HUDEP-2 (cell line): ENCODE measurements around the gene GGA1.

Source experiments
- DNase-seq, 76 experiments: peaks; one replicate each; lab custom pipeline; 2025; ENCODE audit not compliant: unreplicated experiment in 76 of 76; lab: John Stamatoyannopoulos, UW

Gene GGA1

GRCh38 chr22:37627121-37627520, 18.5 kb downstream of the GGA1 start:
- DNase-seq, result no peak

DNA sequence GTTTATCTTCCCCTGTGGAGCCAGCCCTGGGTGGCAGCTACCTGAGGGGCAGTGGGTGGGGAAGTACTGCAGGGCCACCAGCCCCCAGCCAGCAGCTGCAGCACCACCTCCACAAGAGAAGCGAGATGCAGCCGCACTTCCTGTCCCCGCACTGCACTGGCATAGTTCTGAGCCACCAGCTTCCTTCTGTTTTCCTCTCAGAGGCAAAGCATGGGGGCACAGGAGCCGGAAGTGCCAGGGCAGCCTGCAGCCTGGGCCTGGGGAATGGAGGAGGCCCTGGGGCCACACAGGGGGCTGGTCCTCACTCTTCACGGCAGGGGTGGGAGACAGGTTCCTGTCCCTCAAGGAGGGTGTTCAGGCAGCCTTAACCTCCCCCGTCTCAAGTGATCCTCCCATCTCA, 18.9 kb downstream of the GGA1 start:
- DNase-seq, result no peak

GRCh38 chr22:37628830-37629229, 20.2 kb downstream of the GGA1 start:
- DNase-seq, result no peak

GRCh38 chr22:37629928-37630327, 21.3 kb downstream of the GGA1 start:
- no peak for DNase-seq

DNA sequence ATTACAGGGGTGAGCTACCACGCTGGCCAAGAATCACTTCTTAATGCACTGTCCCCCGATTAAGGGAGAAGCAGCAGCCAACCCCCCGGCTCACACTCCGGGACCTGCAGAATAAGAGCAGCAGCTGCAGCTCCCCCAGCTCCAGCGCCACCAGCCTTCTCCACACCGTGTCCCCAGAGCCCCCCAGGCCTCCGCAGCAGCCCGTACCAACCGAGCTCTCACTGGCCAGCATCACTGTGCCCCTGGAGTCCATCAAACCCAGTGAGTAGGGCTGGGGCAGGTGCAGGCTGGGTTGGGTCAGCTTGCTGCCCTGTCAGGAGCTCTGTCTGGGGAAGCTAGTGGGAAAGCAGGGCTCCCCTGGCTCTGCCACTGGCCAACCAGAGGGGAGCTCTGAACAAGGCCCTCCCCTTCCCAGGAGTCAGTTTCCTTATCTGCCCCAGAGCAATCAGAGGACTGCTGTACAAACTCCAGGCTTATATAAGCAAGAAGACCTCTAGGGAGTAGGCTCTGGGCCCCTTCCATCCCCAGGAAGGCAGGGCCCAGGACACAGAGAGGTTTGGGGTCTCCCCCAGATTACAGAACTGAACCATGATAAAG, 22.3 kb downstream of the GGA1 start:
- peak in 7 of 76 experiments; percentile 2 to 25 (median 22) for DNase-seq

DNA sequence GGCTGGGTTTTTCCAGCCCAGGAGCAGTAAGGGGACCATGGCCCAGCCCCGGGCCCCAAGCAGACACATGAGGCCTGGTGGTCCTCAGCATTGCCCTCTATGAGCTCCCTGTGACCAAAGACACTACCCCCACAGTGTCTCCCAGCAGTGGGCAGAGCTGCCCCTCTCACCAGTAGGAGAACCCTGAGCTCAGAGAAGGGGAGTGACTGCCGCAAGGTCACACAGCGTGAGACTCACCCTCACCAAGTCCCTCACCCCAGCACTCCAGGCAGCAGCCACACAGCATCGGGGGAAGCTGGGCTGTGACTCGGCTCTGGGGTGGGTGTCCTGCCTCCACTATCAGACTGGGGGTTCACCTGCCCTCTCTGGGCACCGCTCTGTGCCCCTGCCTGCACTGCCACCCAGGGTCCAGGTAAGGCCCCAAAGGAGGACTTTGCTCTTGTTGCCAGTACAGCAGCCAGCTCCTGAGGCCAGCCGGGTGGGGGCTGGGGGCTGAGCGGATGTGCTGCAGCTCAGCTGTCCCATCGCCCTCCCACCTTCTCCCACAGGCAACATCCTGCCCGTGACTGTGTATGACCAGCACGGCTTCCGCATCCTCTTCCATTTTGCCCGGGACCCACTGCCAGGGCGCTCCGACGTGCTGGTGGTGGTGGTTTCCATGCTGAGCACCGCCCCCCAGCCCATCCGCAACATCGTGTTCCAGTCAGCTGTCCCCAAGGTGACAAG, 23.0 kb downstream of the GGA1 start:
- DNase-seq, result no peak

DNA sequence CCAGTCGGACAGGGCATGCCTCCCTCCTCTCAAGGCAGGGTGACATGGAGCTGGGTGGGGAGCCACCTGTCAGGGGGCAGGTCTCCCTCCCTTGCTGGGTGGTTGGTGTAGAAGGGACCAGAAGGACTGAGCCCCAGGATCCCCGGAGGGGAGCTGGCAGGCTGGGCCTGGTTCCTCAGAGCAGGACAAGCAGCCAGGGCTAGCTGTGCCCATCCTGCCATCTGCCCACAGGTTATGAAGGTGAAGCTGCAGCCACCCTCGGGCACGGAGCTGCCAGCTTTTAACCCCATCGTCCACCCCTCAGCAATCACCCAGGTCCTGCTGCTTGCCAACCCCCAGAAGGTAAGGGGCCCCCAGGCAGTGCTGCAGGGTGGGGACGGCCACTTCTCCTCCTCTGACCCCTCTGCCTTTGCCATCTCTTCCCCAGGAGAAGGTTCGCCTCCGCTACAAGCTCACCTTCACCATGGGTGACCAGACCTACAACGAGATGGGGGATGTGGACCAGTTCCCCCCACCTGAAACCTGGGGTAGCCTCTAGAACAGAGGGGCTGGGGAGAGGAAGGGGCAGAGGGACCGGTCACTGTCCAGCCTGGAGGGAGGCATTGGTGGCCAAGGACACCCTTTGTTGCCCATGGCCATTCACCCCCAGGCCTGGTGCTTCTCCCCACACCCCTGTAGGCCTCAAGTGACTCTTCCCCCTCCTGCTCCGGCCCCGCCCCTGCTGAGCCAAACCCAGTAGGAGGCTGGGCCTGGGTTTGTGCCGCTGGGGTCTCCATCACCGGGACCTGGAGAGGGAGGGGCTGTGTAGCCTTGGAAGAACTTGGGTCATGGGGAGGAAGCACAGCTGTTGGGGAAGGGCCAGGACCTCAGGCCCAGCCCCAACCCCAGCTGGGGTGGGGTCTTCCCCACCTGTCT, 23.8 kb downstream of the GGA1 start:
- peak in 4 of 76 experiments; percentile 5 to 11 (median 10) for DNase-seq

GRCh38 chr22:37633089-37633624, 24.5 kb downstream of the GGA1 start:
- no peak for DNase-seq

GRCh38 chr22:37633625-37634416, 25.2 kb downstream of the GGA1 start:
- peak in 45 of 76 experiments; percentile 17 to 92 (median 50) for DNase-seq

GRCh38 chr22:37634417-37634924, 25.8 kb downstream of the GGA1 start:
- peak in 13 of 76 experiments; percentile 9 to 72 (median 28) for DNase-seq

DNA sequence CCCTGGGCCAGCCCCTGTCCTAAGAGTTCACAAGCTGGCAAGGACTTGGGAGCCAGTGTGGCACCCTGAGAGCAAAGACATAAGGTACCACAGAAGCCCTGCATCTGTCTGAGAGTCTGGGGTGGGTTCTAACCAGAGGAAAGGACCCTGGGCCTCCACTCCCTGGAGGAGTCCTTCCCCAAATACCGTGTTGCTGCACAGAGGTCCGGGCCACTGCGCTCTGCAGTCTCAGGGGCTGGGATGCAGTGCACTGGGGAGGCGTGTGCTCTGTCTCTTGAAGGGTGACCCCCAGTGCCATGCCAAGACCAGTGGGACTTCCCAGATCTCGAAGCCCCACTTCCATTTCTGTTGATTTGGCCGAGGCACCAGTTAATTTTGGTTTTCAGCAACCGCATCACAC, 26.5 kb downstream of the GGA1 start:
- DNase-seq, result no peak

- DNase-seq, result peak in 10 of 76 experiments; percentile 5 to 64 (median 44)
Observed at GRCh38 chr22:37636186-37636948, 27.7 kb downstream of the GGA1 start.

DNA sequence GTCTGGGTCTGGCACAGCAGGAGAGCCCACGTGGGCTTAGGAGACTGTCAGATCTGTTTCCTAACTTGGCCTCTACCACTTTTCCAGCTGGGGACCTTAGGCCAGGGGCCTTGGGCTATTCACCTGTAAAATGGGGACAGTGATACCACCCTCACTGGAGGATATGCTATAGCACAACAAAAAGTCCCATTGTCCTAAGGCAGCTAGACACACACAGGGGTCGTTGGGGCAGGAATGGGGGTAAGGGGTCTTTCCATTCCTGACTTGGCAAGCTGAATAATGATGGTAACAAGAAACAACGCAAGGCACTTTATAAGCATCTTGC, 28.3 kb downstream of the GGA1 start:
- no peak for DNase-seq

DNA sequence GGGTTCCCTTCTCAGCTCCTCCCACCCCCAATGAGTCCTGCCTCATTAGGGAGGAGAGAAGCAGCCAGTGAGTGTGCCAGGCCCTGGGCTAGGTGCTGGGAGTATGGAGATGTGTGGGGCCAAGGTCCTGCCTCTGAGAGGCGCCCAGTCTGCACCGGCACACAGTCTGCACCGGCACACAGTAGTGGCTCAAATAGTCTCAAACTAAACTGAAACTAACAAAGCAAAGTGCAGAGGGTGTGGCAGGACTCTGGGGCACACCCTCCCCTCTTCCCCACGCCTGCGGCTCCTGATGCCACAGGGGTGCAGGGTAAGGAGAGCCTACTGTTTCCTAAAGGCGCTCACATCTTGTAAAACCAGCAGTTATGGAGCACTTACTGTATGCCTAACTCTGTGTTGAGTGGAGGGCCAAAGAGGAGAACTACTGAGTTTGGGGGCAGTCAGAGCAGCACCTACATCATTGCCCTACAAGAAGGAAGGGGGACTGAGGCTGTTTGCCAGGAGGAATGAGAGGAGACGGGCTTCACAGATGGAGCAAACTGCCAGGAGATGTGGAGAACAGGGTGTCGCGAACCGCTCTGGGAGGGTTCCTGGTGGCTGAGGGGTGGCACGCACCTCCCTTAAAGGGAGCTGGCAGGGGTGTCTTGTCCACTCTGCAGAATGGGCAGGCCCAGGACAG, 29.9 kb downstream of the GGA1 start:
- DNase-seq, result peak in 48 of 76 experiments; percentile 9 to 61 (median 32)

DNA sequence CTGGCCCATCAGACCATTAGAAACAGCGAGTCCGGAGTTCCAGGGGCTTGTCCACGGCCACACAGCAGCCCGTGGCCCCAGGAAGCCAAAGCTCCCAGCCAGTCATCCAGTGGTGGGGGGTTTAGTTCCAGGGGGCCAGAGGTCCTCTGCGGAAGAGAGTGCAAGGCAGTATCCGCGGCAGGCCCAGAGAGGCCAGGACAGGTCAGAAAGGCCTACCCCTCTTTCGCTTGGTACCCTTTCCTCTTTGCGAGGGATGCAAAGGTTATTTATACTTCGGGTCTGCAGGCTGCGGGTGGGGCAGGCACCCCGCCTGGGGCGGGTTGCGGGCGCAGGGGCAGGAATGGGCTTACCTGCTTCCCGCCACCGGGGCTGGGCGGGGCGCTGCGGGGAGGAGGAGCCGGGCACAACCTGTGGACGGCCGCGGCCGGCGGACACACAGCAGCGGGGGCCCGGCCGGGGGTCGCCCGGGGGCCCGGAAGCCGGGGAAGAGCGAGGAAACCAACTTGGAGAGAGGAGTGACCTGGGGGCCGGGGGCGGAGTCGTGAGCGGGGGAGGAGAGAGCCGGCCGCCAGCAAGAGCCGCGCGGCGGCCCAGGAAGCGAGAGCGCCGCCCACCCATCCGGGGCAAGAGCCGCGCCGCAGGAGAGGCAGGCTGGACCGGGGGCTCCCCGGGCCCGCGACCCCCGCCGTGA, 30.6 kb downstream of the GGA1 start, which contains the start of gene SH3BP1:
TSS of gene SH3BP1 (plus strand) at position 600 of the 691 bp plus-strand sequence. CDS start 119 bp downstream, outside the sequence.
- DNase-seq, result peak in 13 of 76 experiments; percentile 3 to 34 (median 23)

DNA sequence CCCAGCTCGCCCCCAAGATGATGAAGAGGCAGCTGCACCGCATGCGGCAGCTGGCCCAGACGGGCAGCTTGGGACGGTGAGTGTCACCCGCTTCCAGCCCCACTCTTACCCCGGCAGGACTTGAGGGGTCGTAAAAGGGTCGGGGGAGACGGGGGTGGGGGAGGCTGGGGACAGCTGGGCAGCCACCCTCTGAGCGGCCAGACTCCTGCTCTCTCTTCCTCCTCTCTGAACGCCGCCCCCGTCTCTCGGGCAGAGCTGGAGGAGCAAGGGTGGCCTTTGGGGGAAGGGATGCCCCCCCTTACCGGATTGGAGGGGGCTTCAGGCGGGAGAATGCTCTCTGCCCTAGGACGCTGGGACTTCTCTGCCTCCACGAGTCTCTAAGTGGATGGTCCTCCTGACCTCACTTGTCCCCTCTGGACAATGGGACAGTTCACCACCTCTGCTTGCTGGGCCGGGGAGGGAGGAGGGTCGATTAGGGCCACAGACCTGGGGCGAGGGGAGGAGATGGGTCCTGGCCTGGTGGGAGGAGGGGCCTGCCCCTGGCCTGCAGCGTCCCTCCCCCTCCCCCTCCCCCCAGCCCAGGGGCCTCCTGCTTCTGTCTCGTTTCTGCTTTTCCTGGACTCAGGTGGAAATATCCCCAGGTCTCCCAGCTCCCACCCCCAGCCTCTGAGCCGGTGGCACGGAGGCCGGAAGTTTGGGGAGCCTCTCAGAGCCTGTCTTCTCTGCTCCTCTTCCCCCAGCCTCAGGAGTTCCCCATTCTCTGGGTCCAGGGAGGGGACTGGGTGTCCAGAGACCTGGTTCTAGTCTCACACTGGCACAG, 31.3 kb downstream of the GGA1 start:
- DNase-seq, result no peak
